ENCODE measurements around the gene DMRT1.

DNA sequence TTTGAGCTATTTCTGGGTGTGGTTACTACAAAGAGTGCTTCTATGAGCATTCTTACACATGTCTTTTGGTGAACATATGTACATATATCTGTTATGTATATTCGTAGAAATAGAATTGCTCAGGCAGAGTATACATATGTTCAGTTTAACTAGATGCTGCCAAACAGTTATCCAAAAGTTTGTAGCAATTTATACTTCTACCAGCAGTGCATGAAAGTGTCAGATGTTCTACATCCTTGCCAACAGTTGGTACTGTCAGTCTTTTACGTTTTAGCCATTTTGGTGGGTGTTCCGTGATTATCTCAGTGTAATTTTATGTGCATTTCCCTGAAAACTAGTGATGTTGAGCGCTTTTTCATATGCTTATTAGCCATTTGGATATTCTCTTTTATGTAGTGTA is 172.7 kb downstream of the DMRT1 start:
- TF ChIP-seq, protein P1, sequence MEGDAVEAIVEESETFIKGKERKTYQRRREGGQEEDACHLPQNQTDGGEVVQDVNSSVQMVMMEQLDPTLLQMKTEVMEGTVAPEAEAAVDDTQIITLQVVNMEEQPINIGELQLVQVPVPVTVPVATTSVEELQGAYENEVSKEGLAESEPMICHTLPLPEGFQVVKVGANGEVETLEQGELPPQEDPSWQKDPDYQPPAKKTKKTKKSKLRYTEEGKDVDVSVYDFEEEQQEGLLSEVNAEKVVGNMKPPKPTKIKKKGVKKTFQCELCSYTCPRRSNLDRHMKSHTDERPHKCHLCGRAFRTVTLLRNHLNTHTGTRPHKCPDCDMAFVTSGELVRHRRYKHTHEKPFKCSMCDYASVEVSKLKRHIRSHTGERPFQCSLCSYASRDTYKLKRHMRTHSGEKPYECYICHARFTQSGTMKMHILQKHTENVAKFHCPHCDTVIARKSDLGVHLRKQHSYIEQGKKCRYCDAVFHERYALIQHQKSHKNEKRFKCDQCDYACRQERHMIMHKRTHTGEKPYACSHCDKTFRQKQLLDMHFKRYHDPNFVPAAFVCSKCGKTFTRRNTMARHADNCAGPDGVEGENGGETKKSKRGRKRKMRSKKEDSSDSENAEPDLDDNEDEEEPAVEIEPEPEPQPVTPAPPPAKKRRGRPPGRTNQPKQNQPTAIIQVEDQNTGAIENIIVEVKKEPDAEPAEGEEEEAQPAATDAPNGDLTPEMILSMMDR (IDR thresholded peaks at IDR 0.05): no peak
- TF ChIP-seq POLR2A (IDR thresholded peaks at IDR 0.05): no peak

All from uterus (tissue), 2 donors.